ENCODE results near the gene KDM2B. TPM values are rescaled to one million over a fixed set of nuclear protein-coding genes. Genes with fewer than 3 reads are reported as not detected.
"Not testable (repeated sequence)": the region's sequence is repeated elsewhere in the genome, so short reads cannot be mapped to it uniquely, and the experiment has no call there.

Gene KDM2B
- total RNA-seq, 1 donor from 2014 or later, result 79.2 TPM

DNA sequence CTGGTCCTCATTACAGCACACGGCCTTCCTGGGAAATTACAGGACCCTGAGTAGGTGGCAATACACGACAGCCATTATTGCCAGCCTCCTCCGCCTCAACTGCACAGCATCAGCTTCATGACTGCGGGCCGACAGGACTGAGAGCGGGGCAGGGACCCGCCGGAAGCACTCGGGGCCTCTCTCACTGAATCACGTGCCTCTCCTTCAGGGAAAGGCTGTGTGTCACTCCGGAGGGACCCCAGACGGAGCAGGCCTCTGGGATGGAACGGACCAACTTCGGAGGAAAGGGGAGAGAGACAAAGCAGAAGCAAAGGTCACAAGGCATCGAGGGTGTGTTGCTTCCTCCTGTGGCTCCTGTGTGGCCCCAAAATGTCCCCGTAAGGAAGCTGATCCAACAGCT is 90.9 kb downstream of the KDM2B start:
- Mint-ChIP-seq H3K4me3 (ENCODE audit: low read depth) (no peak overlapping the region), H3K9me3 (ENCODE audit: low read depth) (no peaks in the 10 kb centered on the region), H3K4me1 (ENCODE audit: low read depth) (peaks cover 3% of the 10 kb centered on the region), H3K27ac (no peak overlapping the region), H3K36me3 (ENCODE audit: insufficient read depth) (peaks cover 8% of the 10 kb centered on the region), H3K27me3 (no peaks in the 10 kb centered on the region)
- DNase-seq (ENCODE audit: low spot score, unreplicated experiment), result no peak
- TF ChIP-seq, protein P1, sequence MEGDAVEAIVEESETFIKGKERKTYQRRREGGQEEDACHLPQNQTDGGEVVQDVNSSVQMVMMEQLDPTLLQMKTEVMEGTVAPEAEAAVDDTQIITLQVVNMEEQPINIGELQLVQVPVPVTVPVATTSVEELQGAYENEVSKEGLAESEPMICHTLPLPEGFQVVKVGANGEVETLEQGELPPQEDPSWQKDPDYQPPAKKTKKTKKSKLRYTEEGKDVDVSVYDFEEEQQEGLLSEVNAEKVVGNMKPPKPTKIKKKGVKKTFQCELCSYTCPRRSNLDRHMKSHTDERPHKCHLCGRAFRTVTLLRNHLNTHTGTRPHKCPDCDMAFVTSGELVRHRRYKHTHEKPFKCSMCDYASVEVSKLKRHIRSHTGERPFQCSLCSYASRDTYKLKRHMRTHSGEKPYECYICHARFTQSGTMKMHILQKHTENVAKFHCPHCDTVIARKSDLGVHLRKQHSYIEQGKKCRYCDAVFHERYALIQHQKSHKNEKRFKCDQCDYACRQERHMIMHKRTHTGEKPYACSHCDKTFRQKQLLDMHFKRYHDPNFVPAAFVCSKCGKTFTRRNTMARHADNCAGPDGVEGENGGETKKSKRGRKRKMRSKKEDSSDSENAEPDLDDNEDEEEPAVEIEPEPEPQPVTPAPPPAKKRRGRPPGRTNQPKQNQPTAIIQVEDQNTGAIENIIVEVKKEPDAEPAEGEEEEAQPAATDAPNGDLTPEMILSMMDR (IDR thresholded peaks at IDR 0.05; ENCODE audit: unreplicated experiment), result no peak

DNA sequence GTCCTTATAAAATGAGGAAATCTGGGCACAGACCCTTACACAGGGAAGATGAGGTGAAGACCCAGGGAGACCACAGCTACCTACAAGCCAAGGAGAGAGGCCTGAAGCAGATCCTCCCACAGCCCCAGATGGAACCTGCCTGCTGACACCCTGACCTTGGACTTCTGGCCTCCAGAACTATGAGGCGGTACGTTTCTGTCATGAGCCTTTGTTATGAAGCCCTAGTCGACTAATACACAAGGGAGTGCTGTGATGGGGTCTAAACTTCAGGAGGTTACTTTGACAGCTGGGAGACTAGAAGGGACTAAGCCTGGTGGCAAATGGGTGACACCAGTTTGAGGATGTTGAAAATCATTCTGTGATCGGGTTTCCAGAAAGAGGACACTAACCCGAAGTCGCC is 95.9 kb downstream of the KDM2B start:
- Mint-ChIP-seq H3K4me3 (ENCODE audit: low read depth) (no peak overlapping the region), H3K4me1 (ENCODE audit: low read depth) (peaks cover 10% of the 10 kb centered on the region), H3K27ac (no peak overlapping the region), H3K9me3 (ENCODE audit: low read depth) (no peaks in the 10 kb centered on the region), H3K27me3 (no peaks in the 10 kb centered on the region), H3K36me3 (ENCODE audit: insufficient read depth) (peaks cover 14% of the 10 kb centered on the region)
- DNase-seq (ENCODE audit: low spot score, unreplicated experiment), result no peak
- TF ChIP-seq, protein P1 (IDR thresholded peaks at IDR 0.05; ENCODE audit: unreplicated experiment), result no peak

DNA sequence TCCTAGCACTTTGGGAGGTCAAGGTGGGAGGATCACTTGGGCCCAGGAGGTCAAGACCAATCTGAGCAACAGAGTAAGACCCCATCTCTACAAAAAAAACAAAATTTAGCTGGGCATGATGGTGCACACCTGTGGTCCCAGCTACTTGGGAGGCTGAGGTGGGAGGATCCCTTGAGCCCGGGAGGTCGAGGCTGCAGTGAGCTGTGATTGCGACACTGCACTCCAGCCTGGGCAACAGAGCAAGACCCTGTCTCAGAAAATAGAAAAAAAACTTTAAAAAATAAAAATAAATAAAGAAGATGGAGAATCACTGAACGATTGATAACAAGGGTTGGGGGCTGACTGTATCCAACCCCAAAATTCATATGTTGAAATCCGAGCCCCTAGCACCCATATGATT is 96.3 kb downstream of the KDM2B start:
- Mint-ChIP-seq H3K27ac (peak overlapping the region; percentile 50), H3K36me3 (ENCODE audit: insufficient read depth) (peaks cover 16% of the 10 kb centered on the region)
- not testable (repeated sequence) for H3K27me3 Mint-ChIP-seq; H3K4me3 Mint-ChIP-seq (ENCODE audit: low read depth); DNase-seq (ENCODE audit: low spot score, unreplicated experiment); H3K4me1 Mint-ChIP-seq (ENCODE audit: low read depth); H3K9me3 Mint-ChIP-seq (ENCODE audit: low read depth)

DNA sequence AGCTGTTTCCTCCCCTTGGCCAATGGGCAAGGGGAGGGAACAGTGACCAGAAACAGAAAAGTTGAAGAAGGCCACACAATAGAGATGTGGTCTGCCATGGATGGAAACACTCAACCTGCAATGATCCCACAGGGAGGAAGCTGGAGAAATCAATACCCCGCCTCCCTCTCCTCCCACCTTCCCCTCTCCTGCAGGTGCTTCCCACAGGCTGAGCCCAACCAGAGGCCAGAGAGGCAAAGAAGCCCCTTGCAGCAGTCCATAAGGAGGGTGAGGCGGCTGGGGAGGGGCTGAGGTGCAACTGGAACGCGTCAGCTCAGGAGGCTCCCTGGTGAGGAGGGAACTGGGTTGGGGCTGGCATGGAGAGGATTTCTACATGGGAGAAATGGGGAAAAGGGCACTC is 96.9 kb downstream of the KDM2B start:
- no peaks in the 10 kb centered on the region for H3K9me3 Mint-ChIP-seq (ENCODE audit: low read depth)
- H3K4me1 Mint-ChIP-seq (ENCODE audit: low read depth), result peaks cover 10% of the 10 kb centered on the region
- peak overlapping the region; percentile 50 for H3K27ac Mint-ChIP-seq
- DNase-seq (ENCODE audit: low spot score, unreplicated experiment), result no peak
- H3K36me3 Mint-ChIP-seq (ENCODE audit: insufficient read depth), result peaks cover 16% of the 10 kb centered on the region
- no peak overlapping the region for H3K4me3 Mint-ChIP-seq (ENCODE audit: low read depth)
- H3K27me3 Mint-ChIP-seq, result no peaks in the 10 kb centered on the region
- TF ChIP-seq, protein P1 (IDR thresholded peaks at IDR 0.05; ENCODE audit: unreplicated experiment), result no peak

DNA sequence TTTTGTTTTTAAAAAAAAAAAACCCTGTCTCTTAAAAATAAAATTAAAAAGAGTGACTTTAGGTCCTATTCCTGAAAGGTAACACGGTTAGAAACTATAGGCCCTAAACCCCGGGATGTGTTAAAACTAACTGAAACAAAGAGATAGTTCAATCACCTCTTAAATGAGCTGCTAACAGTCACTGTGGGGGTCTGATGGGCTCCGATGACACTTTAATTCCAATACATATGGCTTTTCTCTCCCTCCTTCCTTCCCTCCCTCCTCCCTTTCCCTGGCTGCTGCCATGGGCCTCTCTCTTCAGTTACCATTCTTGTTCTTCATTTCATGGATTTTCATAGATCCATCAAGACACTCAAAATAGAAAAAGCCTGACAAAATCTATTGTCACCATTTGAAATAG is 104.3 kb downstream of the KDM2B start:
- Mint-ChIP-seq H3K27ac (no peak overlapping the region), H3K27me3 (no peaks in the 10 kb centered on the region), H3K9me3 (ENCODE audit: low read depth) (no peaks in the 10 kb centered on the region), H3K4me3 (ENCODE audit: low read depth) (no peak overlapping the region), H3K36me3 (ENCODE audit: insufficient read depth) (peaks cover 8% of the 10 kb centered on the region), H3K4me1 (ENCODE audit: low read depth) (peaks cover 14% of the 10 kb centered on the region)
- no peak for DNase-seq (ENCODE audit: low spot score, unreplicated experiment)
- TF ChIP-seq, protein P1 (IDR thresholded peaks at IDR 0.05; ENCODE audit: unreplicated experiment), result no peak

DNA sequence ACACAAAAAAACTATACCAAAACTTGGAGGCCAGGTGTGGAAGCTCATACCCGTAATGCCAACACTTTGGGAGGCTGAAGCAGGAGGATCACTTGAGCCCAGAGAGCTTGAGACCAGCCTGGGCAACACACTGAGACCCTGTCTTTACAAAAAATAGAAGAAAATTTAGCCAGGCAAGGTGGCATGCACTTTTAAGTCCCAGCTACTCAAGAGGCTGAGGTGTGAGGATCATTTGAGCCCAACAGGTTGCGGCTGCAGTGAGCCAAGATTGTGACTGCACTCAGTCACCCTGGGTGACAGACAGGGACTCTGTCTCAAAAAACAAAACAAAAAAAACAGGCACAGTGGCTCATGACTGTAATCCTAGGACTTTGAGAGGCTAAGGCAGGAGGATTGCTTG is 105.5 kb downstream of the KDM2B start:
- Mint-ChIP-seq H3K4me3 (ENCODE audit: low read depth) (no peak overlapping the region), H3K36me3 (ENCODE audit: insufficient read depth) (peaks cover 6% of the 10 kb centered on the region), H3K9me3 (ENCODE audit: low read depth) (no peaks in the 10 kb centered on the region), H3K27ac (no peak overlapping the region), H3K4me1 (ENCODE audit: low read depth) (peaks cover 14% of the 10 kb centered on the region), H3K27me3 (no peaks in the 10 kb centered on the region)
- DNase-seq (ENCODE audit: low spot score, unreplicated experiment), result no peak
- TF ChIP-seq, protein P1 (IDR thresholded peaks at IDR 0.05; ENCODE audit: unreplicated experiment), result no peak

All from progenitor cell of endocrine pancreas (in vitro differentiated cells).